Tibial artery (tissue), 4 donors: ENCODE measurements around the gene DYSF.

ENCODE experiments used
- DNase-seq, 2 donors: peaks; one replicate each; pipeline ENCODE4 v3.0.0-alpha.2; 2019
- H3K27ac ChIP-seq, 2 donors: fragments of 200-600 bp; sonication (generic) in 1 of 2; 1 replicate in 1 of 2; 2 replicates in 1 of 2; pipeline ENCODE4 v1.5.1; 2018 to 2019; ENCODE audit warnings: mild to moderate bottlenecking in 1 of 2
- H3K27me3 ChIP-seq, 2 donors: fragments of 200-600 bp; sonication (generic) in 1 of 2; one replicate each; pipeline versions ENCODE4 v1.5.1 to v1.6.0; 2016 to 2019
- H3K36me3 ChIP-seq, 3 donors: fragments of 200-600 bp; sonication (generic) in 2 of 3; one replicate each; pipeline ENCODE4 v1.5.1; 2016 to 2019; ENCODE audit warnings: mild to moderate bottlenecking in 2 of 3
- H3K4me1 ChIP-seq, 4 donors: fragments of 200-600 bp; sonication (generic) in 2 of 4; 1 replicate in 3 of 4; 2 replicates in 1 of 4; pipeline ENCODE4 v1.5.1; 2016 to 2019
- H3K4me3 ChIP-seq, 2 donors: fragments of 200-600 bp; sonication (generic) in 1 of 2; 1 replicate in 1 of 2; 2 replicates in 1 of 2; pipeline ENCODE4 v1.5.1; 2018 to 2019; ENCODE audit warnings: mild to moderate bottlenecking in 2 of 2
- H3K9me3 ChIP-seq, 3 donors: fragments of 200-600 bp; sonication (generic) in 1 of 3; one replicate each; pipeline ENCODE4 v1.5.1; 2016 to 2019
- CTCF ChIP-seq, 2 experiments: fragments of 200-600 bp in 1 of 2; fragments of 450-650 bp in 1 of 2; IDR thresholded peaks; one replicate each; pipeline ENCODE4 v1.5.1; 2017 to 2019; ENCODE audit warnings: antibody characterized with exemption in 2 of 2, mild to moderate bottlenecking in 1 of 2, moderate library complexity in 1 of 2
- intact Hi-C: fragments of 100-400 bp; cut with DNase I; formaldehyde crosslinking; loops from one replicate; pipeline ENCODE4 v1.15.0; 2023; ENCODE audit warnings: low total_unique reads

The DYSF gene

GRCh38 chr2:71613953-71614925 lies 160.9 kb downstream of the DYSF start:
- no peak for TF ChIP-seq CTCF (IDR thresholded peaks at IDR 0.05)
- H3K9me3 ChIP-seq = no peaks in the 10 kb centered on the region
- no peaks in the 10 kb centered on the region for H3K27me3 ChIP-seq
- no peak overlapping the region for H3K4me3 ChIP-seq
- peaks cover 0 to 35% (median 28%) of the 10 kb centered on the region in 4 donors for H3K4me1 ChIP-seq
- intact Hi-C loops = loop anchor here (10.0 kb wide), 1 partner anchor 261 kb away; no protein-coding TSS in a partner anchor
- H3K36me3 ChIP-seq = no peaks in the 10 kb centered on the region
- DNase-seq = peak in 1 of 2 donors; percentile 58
- H3K27ac ChIP-seq = peak overlapping the region; percentile 77 to 84

- intact Hi-C loops = loop anchor here (5.0 to 10.0 kb wide), 2 partner anchors 68 to 260 kb away; no protein-coding TSS in a partner anchor
These were observed 161.8 kb downstream of the DYSF start for GRCh38 chr2:71614976-71615766.

GRCh38 chr2:71615767-71616730 lies 162.7 kb downstream of the DYSF start:
- peak overlapping the region; percentile 77 to 84 for H3K27ac ChIP-seq
- intact Hi-C loops = loop anchor here (5.0 to 10.0 kb wide), 2 partner anchors 69 to 259 kb away; no protein-coding TSS in a partner anchor
- no peaks in the 10 kb centered on the region for H3K27me3 ChIP-seq
- no peaks in the 10 kb centered on the region for H3K36me3 ChIP-seq
- H3K9me3 ChIP-seq = no peaks in the 10 kb centered on the region
- peaks cover 0 to 39% (median 32%) of the 10 kb centered on the region in 4 donors for H3K4me1 ChIP-seq
- peak in 1 of 2 donors; percentile 52 for DNase-seq
- H3K4me3 ChIP-seq = no peak overlapping the region
- TF ChIP-seq CTCF (IDR thresholded peaks at IDR 0.05) = no peak

More at GRCh38 chr2:71614976-71615766, 161.8 kb downstream of the DYSF start:
- Histone ChIP-seq H3K36me3 (no peaks in the 10 kb centered on the region), H3K4me3 (no peak overlapping the region), H3K27me3 (no peaks in the 10 kb centered on the region), H3K9me3 (no peaks in the 10 kb centered on the region), H3K27ac (peak overlapping the region; percentile 77 to 84), H3K4me1 (peaks cover 0 to 39% (median 32%) of the 10 kb centered on the region in 4 donors)
- TF ChIP-seq CTCF (IDR thresholded peaks at IDR 0.05) = peak in 1 of 2 experiments; percentile 16
- peak; percentile 87 to 94 for DNase-seq

GRCh38 chr2:71617266-71617665 lies 163.9 kb downstream of the DYSF start:
- no peak overlapping the region for H3K4me3 ChIP-seq
- H3K9me3 ChIP-seq = no peaks in the 10 kb centered on the region
- peaks cover 0 to 39% (median 32%) of the 10 kb centered on the region in 4 donors for H3K4me1 ChIP-seq
- DNase-seq = peak in 1 of 2 donors; percentile 24
- no peaks in the 10 kb centered on the region for H3K27me3 ChIP-seq
- H3K27ac ChIP-seq = no peak overlapping the region
- no peak for TF ChIP-seq CTCF (IDR thresholded peaks at IDR 0.05)
- no peaks in the 10 kb centered on the region for H3K36me3 ChIP-seq
- intact Hi-C loops = loop anchor here (5.0 to 10.0 kb wide), 2 partner anchors 70 to 258 kb away; no protein-coding TSS in a partner anchor
